ENCODE results near the gene E2F2.
"Not testable (repeated sequence)": the region's sequence is repeated elsewhere in the genome, so short reads cannot be mapped to it uniquely, and the experiment has no call there.

Gene E2F2

GRCh38 chr1:23545851-23546250 is 14.8 kb upstream of the E2F2 start:
- DNase-seq, result no peak

- DNase-seq, result peak; percentile 72 to 75
Observed at GRCh38 chr1:23544444-23545389, 13.7 kb upstream of the E2F2 start.

GRCh38 chr1:23543707-23544443 is 12.8 kb upstream of the E2F2 start:
- DNase-seq, result no peak

GRCh38 chr1:23542940-23543339 is 11.9 kb upstream of the E2F2 start:
- not testable (repeated sequence) for DNase-seq

- peak; percentile 87 to 90 for DNase-seq
Observed at GRCh38 chr1:23539698-23540266, 8.7 kb upstream of the E2F2 start.

- no peak for DNase-seq
Observed at GRCh38 chr1:23537296-23537973, 6.4 kb upstream of the E2F2 start.

- no peak for DNase-seq
Observed at GRCh38 chr1:23533246-23534023, 2.4 kb upstream of the E2F2 start.

- DNase-seq, result no peak
Observed at GRCh38 chr1:23531562-23532094, 595 bp upstream of the E2F2 start.

- DNase-seq, result peak in 1 of 2 donors; percentile 28
Observed at GRCh38 chr1:23530087-23530746, 816 bp downstream of the E2F2 start.

- DNase-seq, result no peak
Observed at GRCh38 chr1:23529146-23530086, 1.6 kb downstream of the E2F2 start.

GRCh38 chr1:23528250-23528978 is 2.6 kb downstream of the E2F2 start:
- peak; percentile 74 to 79 for DNase-seq

GRCh38 chr1:23527900-23528249 is 3.2 kb downstream of the E2F2 start:
- no peak for DNase-seq

GRCh38 chr1:23527366-23527765 is 3.7 kb downstream of the E2F2 start:
- DNase-seq, result no peak

- no peak for DNase-seq
Observed at GRCh38 chr1:23526329-23527041, 4.5 kb downstream of the E2F2 start.

- DNase-seq, result no peak
Observed at GRCh38 chr1:23525558-23526250, 5.3 kb downstream of the E2F2 start.

- DNase-seq, result no peak
Observed at GRCh38 chr1:23524716-23525401, 6.2 kb downstream of the E2F2 start.

GRCh38 chr1:23524163-23524562 is 6.9 kb downstream of the E2F2 start:
- DNase-seq, result no peak
